H9 (cell line): ENCODE measurements around the gene PARP1. TPM values are rescaled to one million over a fixed set of nuclear protein-coding genes. Genes with fewer than 3 reads are reported as not detected.

Experiments
- DNase-seq: peaks from one replicate; pipeline ENCODE4 v3.0.0-alpha.2; 2017
- H2AFZ ChIP-seq: one replicate; pipeline ENCODE4 v1.6.1; 2013; ENCODE audit warnings: mild to moderate bottlenecking, low read length, control low read depth, moderate library complexity
- H2AK5ac ChIP-seq: 2 replicates; pipeline ENCODE4 v1.6.1; 2013; ENCODE audit warnings: low read length, control low read depth, mixed read lengths; ENCODE audit not compliant: insufficient read length
- H2BK120ac ChIP-seq: one replicate; pipeline ENCODE4 v1.6.1; 2013; ENCODE audit warnings: low read depth, mild to moderate bottlenecking, low read length, control low read depth, inconsistent platforms; ENCODE audit not compliant: poor library complexity, severe bottlenecking
- H2BK12ac ChIP-seq: 2 replicates; pipeline ENCODE4 v1.6.1; 2013; ENCODE audit warnings: low read length, control low read depth, mixed read lengths, low read depth; ENCODE audit not compliant: insufficient read length
- H2BK15ac ChIP-seq: 2 replicates; pipeline ENCODE4 v1.6.1; 2013; ENCODE audit warnings: low read depth, low read length, control low read depth
- H2BK20ac ChIP-seq: one replicate; pipeline ENCODE4 v1.6.1; 2013; ENCODE audit warnings: low read depth, mild to moderate bottlenecking, low read length, control low read depth, inconsistent platforms; ENCODE audit not compliant: poor library complexity, severe bottlenecking
- H2BK5ac ChIP-seq: 2 replicates; pipeline ENCODE4 v1.6.1; 2013; ENCODE audit warnings: low read length, control low read depth, mixed read lengths; ENCODE audit not compliant: insufficient read length
- H3K14ac ChIP-seq: 2 replicates; pipeline ENCODE4 v1.6.1; 2013; ENCODE audit warnings: low read length, control low read depth; ENCODE audit not compliant: insufficient read depth
- H3K18ac ChIP-seq: 2 replicates; pipeline ENCODE4 v1.6.1; 2013; ENCODE audit warnings: low read depth, mild to moderate bottlenecking, mixed read lengths, low read length, control low read depth; ENCODE audit not compliant: insufficient read length
- H3K23ac ChIP-seq: 2 replicates; pipeline ENCODE4 v1.6.1; 2013; ENCODE audit warnings: low read length, control low read depth, mixed read lengths, low read depth; ENCODE audit not compliant: insufficient read length
- H3K23me2 ChIP-seq: 2 replicates; pipeline ENCODE4 v1.6.1; 2013; ENCODE audit warnings: low read depth, mild to moderate bottlenecking, mixed read lengths, low read length, control low read depth; ENCODE audit not compliant: insufficient read length, poor library complexity, severe bottlenecking
- H3K27ac ChIP-seq: 2 replicates; pipeline ENCODE4 v1.5.1; 2013; ENCODE audit warnings: low read length, control low read depth, mixed read lengths, low read depth; ENCODE audit not compliant: insufficient read length
- H3K27me3 ChIP-seq: 2 replicates; pipeline ENCODE4 v1.6.1; 2013; ENCODE audit warnings: low read length, control low read depth, inconsistent platforms; ENCODE audit not compliant: insufficient read depth
- H3K4ac ChIP-seq: 2 replicates; pipeline ENCODE4 v1.6.1; 2013; ENCODE audit warnings: low read depth, mild to moderate bottlenecking, control low read depth, inconsistent platforms, low read length, moderate library complexity
- H3K4me1 ChIP-seq: 2 replicates; pipeline ENCODE4 v1.6.1; 2013; ENCODE audit warnings: low read length, control low read depth, inconsistent platforms; ENCODE audit not compliant: insufficient read depth
- H3K4me2 ChIP-seq: 2 replicates; pipeline ENCODE4 v1.6.1; 2013; ENCODE audit warnings: low read length, control low read depth, mixed read lengths; ENCODE audit not compliant: insufficient read length, insufficient read depth
- H3K56ac ChIP-seq: 2 replicates; pipeline ENCODE4 v1.6.1; 2013; ENCODE audit warnings: low read depth, mild to moderate bottlenecking, mixed read lengths, low read length, control low read depth; ENCODE audit not compliant: insufficient read length
- H3K79me1 ChIP-seq: 2 replicates; pipeline ENCODE4 v1.6.1; 2013; ENCODE audit warnings: low read depth, mild to moderate bottlenecking, moderate library complexity, low read length, control low read depth, inconsistent platforms; ENCODE audit not compliant: insufficient read depth, poor library complexity, severe bottlenecking
- H3K79me2 ChIP-seq: 2 replicates; pipeline ENCODE4 v1.6.1; 2013; ENCODE audit warnings: low read length, control low read depth, inconsistent platforms; ENCODE audit not compliant: insufficient read depth
- H3K9ac ChIP-seq: 2 replicates; pipeline ENCODE4 v1.6.1; 2013; ENCODE audit warnings: low read length, control low read depth, mixed read lengths; ENCODE audit not compliant: insufficient read length; ENCODE audit errors: extremely low read depth
- H3K9me3 ChIP-seq: one replicate; pipeline ENCODE4 v1.6.1; 2013; ENCODE audit warnings: low read depth, low read length, inconsistent platforms; ENCODE audit not compliant: control insufficient read depth
- H3T11ph ChIP-seq: one replicate; pipeline ENCODE4 v1.6.1; 2013; ENCODE audit warnings: mild to moderate bottlenecking, low read length, control low read depth, inconsistent platforms
- H4K20me1 ChIP-seq: one replicate; pipeline ENCODE4 v1.6.1; 2013; ENCODE audit not compliant: control insufficient read depth, insufficient read length, insufficient read depth
- H4K5ac ChIP-seq: 2 replicates; pipeline ENCODE4 v1.6.1; 2013; ENCODE audit warnings: low read depth, mild to moderate bottlenecking, mixed read lengths, low read length, control low read depth; ENCODE audit not compliant: insufficient read length
- H4K8ac ChIP-seq: replicated peaks from 2 replicates; pipeline ENCODE4 v1.6.1; 2013; ENCODE audit warnings: low read length, control low read depth, mixed read lengths, low read depth; ENCODE audit not compliant: insufficient read length
- H4K91ac ChIP-seq: 2 replicates; pipeline ENCODE4 v1.6.1; 2013; ENCODE audit warnings: low read depth, mild to moderate bottlenecking, moderate library complexity, mixed read lengths, low read length, control low read depth; ENCODE audit not compliant: insufficient read length
- H3K27ac Mint-ChIP-seq, 3 experiments: 2 replicates in 2 of 3; 3 replicates in 1 of 3; pipeline ENCODE4 v1.8.0; 2020 to 2021; ENCODE audit warnings: mixed read lengths in 3 of 3, mild to moderate bottlenecking in 1 of 3, moderate library complexity in 1 of 3
- H3K27me3 Mint-ChIP-seq: 2 replicates; pipeline ENCODE4 v1.8.0; 2021; ENCODE audit warnings: low read depth, mild to moderate bottlenecking, moderate library complexity, mixed read lengths
- H3K36me3 Mint-ChIP-seq, 3 experiments: 2 replicates in 2 of 3; 3 replicates in 1 of 3; pipeline ENCODE4 v1.8.0; 2020 to 2021; ENCODE audit warnings: low read depth in 3 of 3, mixed read lengths in 3 of 3; ENCODE audit not compliant: insufficient read depth in 1 of 3
- H3K4me1 Mint-ChIP-seq, 2 experiments: 2 replicates each; pipeline ENCODE4 v1.8.0; 2020; ENCODE audit warnings: mixed read lengths in 2 of 2
- H3K4me3 Mint-ChIP-seq, 2 experiments: 2 replicates in 1 of 2; 3 replicates in 1 of 2; pipeline ENCODE4 v1.8.0; 2020 to 2021; ENCODE audit warnings: mild to moderate bottlenecking in 2 of 2, mixed read lengths in 2 of 2, moderate library complexity in 1 of 2
- H3K9me3 Mint-ChIP-seq, 2 experiments: 2 replicates in 1 of 2; 3 replicates in 1 of 2; pipeline ENCODE4 v1.8.0; 2020; ENCODE audit warnings: mild to moderate bottlenecking in 2 of 2, mixed read lengths in 2 of 2, moderate library complexity in 1 of 2
- CTCF ChIP-seq: fragments of 200-600 bp; sonication (generic); conservative IDR thresholded peaks from 3 replicates; pipeline ENCODE4 v1.8.0; 2021; ENCODE audit warnings: antibody characterized with exemption, mild to moderate bottlenecking
- WGBS: extraction: QIAGEN DNeasy Blood & Tissue Kit; methylation state at CpG from one replicate; pipeline ENCODE4 v1.1.7; 2013; ENCODE audit warnings: missing lambda C conversion rate, low lambda C conversion rate, mixed read lengths; ENCODE audit not compliant: insufficient read length; ENCODE audit errors: extremely low coverage; 5-methylcytosine and 5-hydroxymethylcytosine counted together
- total RNA-seq: library from RNA; stranded (reverse); gene quantifications from 2 replicates; pipeline ENCODE4 v1.2.1, GENCODE V29; 2021

Gene PARP1
- total RNA-seq, 1 experiment from 2014 or later, result 337 TPM

GRCh38 chr1:226420897-226421296 is 13.0 kb upstream of the PARP1 start:
- Histone ChIP-seq H3K79me2 (no peaks in the 10 kb centered on the region), H3K27me3 (no peaks in the 10 kb centered on the region), H3K56ac (no peak overlapping the region), H2BK120ac (no peak overlapping the region), H3K9ac (no peak overlapping the region), H2AFZ (no peak overlapping the region), H4K5ac (no peak overlapping the region), H3K27ac (no peak overlapping the region), H2BK20ac (no peak overlapping the region), H2BK12ac (no peak overlapping the region), H3K79me1 (no peaks in the 10 kb centered on the region), H3K23ac (no peak overlapping the region), H2BK5ac (no peak overlapping the region), H4K20me1 (no peaks in the 10 kb centered on the region), H3K4me2 (no peak overlapping the region), H3T11ph (no peak overlapping the region), H4K8ac (no peak overlapping the region), H3K23me2 (no peaks in the 10 kb centered on the region), H3K18ac (no peak overlapping the region), H3K4ac (no peak overlapping the region), H3K9me3 (no peaks in the 10 kb centered on the region), H4K91ac (no peak overlapping the region), H2AK5ac (no peak overlapping the region), H3K14ac (no peak overlapping the region), H2BK15ac (no peak overlapping the region), H3K4me1 (no peaks in the 10 kb centered on the region)
- DNase-seq, result no peak
- Mint-ChIP-seq H3K4me1 (peaks cover 11 to 15% of the 10 kb centered on the region in 2 experiments), H3K27me3 (peaks cover 1% of the 10 kb centered on the region; the same call in 1 of the 2 replicates), H3K36me3 (no peaks in the 10 kb centered on the region), H3K9me3 (no peaks in the 10 kb centered on the region), H3K4me3 (no peak overlapping the region), H3K27ac (no peak overlapping the region)
- no CpG with 5 or more reads among the region's 3 CpGs for WGBS
- TF ChIP-seq CTCF, result no peak
